ENCODE measurements around the gene ITPR1. TPM values are rescaled to one million over a fixed set of nuclear protein-coding genes. Genes with fewer than 3 reads are reported as not detected.

Gene ITPR1
- total and polyA plus RNA-seq, 2 of the 4 experiments (the other 2 are of a cell fraction) = 1.8 to 5.7 TPM

DNA sequence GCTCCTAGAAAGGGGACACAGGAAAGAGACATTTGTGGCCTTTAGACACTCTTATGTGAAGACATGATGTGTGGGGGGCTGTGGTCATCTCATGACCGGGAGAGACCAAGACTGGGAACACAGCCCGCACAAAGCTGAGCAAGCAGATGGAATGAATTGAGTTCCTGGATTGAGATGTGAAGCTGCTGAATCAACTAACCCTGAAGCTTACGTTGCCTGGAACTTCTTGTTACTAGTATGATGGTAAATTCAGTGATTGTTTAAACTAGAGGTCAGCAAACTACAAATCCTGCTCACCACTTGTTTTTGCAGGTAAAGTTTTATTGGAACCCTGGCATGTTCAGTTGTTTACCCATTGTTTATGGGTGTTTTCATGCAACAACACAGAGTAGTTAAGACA lies 402.7 kb downstream of the ITPR1 start:
- no peaks in the 10 kb centered on the region for H3K9me3 ChIP-seq (ENCODE audit: control insufficient read depth, insufficient read depth, low read length)
- H3K14ac ChIP-seq (replicated peaks; ENCODE audit: low read depth, low read length) = no peak overlapping the region
- dilution Hi-C loops (cut with HindIII; ENCODE audit: low sequenced_read_pairs, unreplicated experiment) (no loop called here), in situ Hi-C loops (cut with MboI; ENCODE audit: low sequenced_read_pairs) (no loop called here), intact Hi-C loops (cut with micrococcal nuclease) (no loop called here)
- H3K27ac ChIP-seq (ENCODE audit: insufficient read depth, low read length) = no peak overlapping the region
- H2AFZ ChIP-seq (replicated peaks; ENCODE audit: low read length, poor library complexity) = no peak overlapping the region
- no peak for TF ChIP-seq POLR2A (IDR thresholded peaks at IDR 0.05; ENCODE audit: low read depth, low read length)
- no peak for TF ChIP-seq CHD1 (IDR thresholded peaks at IDR 0.05; ENCODE audit: low read depth, low read length)
- TF ChIP-seq, protein P1, sequence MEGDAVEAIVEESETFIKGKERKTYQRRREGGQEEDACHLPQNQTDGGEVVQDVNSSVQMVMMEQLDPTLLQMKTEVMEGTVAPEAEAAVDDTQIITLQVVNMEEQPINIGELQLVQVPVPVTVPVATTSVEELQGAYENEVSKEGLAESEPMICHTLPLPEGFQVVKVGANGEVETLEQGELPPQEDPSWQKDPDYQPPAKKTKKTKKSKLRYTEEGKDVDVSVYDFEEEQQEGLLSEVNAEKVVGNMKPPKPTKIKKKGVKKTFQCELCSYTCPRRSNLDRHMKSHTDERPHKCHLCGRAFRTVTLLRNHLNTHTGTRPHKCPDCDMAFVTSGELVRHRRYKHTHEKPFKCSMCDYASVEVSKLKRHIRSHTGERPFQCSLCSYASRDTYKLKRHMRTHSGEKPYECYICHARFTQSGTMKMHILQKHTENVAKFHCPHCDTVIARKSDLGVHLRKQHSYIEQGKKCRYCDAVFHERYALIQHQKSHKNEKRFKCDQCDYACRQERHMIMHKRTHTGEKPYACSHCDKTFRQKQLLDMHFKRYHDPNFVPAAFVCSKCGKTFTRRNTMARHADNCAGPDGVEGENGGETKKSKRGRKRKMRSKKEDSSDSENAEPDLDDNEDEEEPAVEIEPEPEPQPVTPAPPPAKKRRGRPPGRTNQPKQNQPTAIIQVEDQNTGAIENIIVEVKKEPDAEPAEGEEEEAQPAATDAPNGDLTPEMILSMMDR (conservative IDR thresholded peaks at IDR 0.05; ENCODE audit: low read depth, low read length) = no peak
- no peak for TF ChIP-seq CEBPB (IDR thresholded peaks at IDR 0.05; ENCODE audit: low read depth, low read length)
- TF ChIP-seq RFX5 (IDR thresholded peaks at IDR 0.05; ENCODE audit: low read depth, low read length) = no peak
- no peak for TF ChIP-seq NFE2L2 (IDR thresholded peaks at IDR 0.05; ENCODE audit: low read depth, low read length)
- no peak for TF ChIP-seq RAD21 (IDR thresholded peaks at IDR 0.05; ENCODE audit: low read length)
- TF ChIP-seq FOS (IDR thresholded peaks at IDR 0.05; ENCODE audit: low read depth, low read length) = no peak
- no peak for TF ChIP-seq BHLHE40 (IDR thresholded peaks at IDR 0.05; ENCODE audit: low read depth, low read length)
- no peak for TF ChIP-seq SMC3 (IDR thresholded peaks at IDR 0.05; ENCODE audit: low read depth, low read length)
- TF ChIP-seq RCOR1 (IDR thresholded peaks at IDR 0.05; ENCODE audit: insufficient replicate concordance, low read length) = no peak
- TF ChIP-seq MAFK (IDR thresholded peaks at IDR 0.05; ENCODE audit: low read depth, low read length) = no peak
- TF ChIP-seq MAZ (IDR thresholded peaks at IDR 0.05; ENCODE audit: borderline replicate concordance, low read depth, low read length) = no peak
- TF ChIP-seq, protein P2, sequence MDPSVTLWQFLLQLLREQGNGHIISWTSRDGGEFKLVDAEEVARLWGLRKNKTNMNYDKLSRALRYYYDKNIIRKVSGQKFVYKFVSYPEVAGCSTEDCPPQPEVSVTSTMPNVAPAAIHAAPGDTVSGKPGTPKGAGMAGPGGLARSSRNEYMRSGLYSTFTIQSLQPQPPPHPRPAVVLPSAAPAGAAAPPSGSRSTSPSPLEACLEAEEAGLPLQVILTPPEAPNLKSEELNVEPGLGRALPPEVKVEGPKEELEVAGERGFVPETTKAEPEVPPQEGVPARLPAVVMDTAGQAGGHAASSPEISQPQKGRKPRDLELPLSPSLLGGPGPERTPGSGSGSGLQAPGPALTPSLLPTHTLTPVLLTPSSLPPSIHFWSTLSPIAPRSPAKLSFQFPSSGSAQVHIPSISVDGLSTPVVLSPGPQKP (IDR thresholded peaks at IDR 0.05; ENCODE audit: borderline replicate concordance, low read depth, low read length) = no peak
- TF ChIP-seq MXI1 (IDR thresholded peaks at IDR 0.05; ENCODE audit: borderline replicate concordance, low read depth, low read length) = no peak
- TF ChIP-seq, protein P3, sequence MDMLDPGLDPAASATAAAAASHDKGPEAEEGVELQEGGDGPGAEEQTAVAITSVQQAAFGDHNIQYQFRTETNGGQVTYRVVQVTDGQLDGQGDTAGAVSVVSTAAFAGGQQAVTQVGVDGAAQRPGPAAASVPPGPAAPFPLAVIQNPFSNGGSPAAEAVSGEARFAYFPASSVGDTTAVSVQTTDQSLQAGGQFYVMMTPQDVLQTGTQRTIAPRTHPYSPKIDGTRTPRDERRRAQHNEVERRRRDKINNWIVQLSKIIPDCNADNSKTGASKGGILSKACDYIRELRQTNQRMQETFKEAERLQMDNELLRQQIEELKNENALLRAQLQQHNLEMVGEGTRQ (IDR thresholded peaks at IDR 0.05; ENCODE audit: low read depth, low read length) = no peak
- DNase-seq = peak; percentile 10
- H4K20me1 ChIP-seq (ENCODE audit: insufficient read depth, low read length) = no peaks in the 10 kb centered on the region
- no peaks in the 10 kb centered on the region for H3K9me1 ChIP-seq (ENCODE audit: insufficient read depth, low read length)
- no peak overlapping the region for H3K4me2 ChIP-seq (ENCODE audit: low read depth, low read length)
- ATAC-seq (ENCODE audit: low read depth) = no peak
- no peak overlapping the region for H3K4ac ChIP-seq (ENCODE audit: low read depth, low read length)
- no peak overlapping the region for H4K91ac ChIP-seq (ENCODE audit: insufficient read depth, low read depth, low read length)
- no peak overlapping the region for H4K8ac ChIP-seq (ENCODE audit: low read depth in 2 of 2, low read length in 2 of 2)
- 80% methylated on average over 1 of the region's 3 CpGs; no CpG with 5 or more reads in 1 of the 2 experiments for WGBS, 2 experiments (ENCODE audit: extremely low coverage in 2 of 2, insufficient read length in 1 of 2)
- H3K9ac ChIP-seq (ENCODE audit: low read depth, low read length) = no peak overlapping the region
- no peak overlapping the region for H3K18ac ChIP-seq (ENCODE audit: low read depth, low read length)
- no peak overlapping the region for H4K5ac ChIP-seq (ENCODE audit: low read depth, low read length)
- no peak overlapping the region for H2AK9ac ChIP-seq (replicated peaks; ENCODE audit: low read depth, low read length, poor library complexity)
- H3K56ac ChIP-seq (ENCODE audit: extremely low read depth, insufficient read depth, low read length) = no peak overlapping the region
- H2AK5ac ChIP-seq (ENCODE audit: low read depth, low read length) = no peak overlapping the region
- CTCF ChIA-PET = interaction anchor here (0.7 kb wide), 1 partner anchor 282 kb away, joined by 3 read pairs; no protein-coding TSS in a partner anchor
- no peaks in the 10 kb centered on the region for H3K79me1 ChIP-seq (ENCODE audit: low read depth in 1 of 2, low read length in 2 of 2)
- no TSS peak for BruUV-seq (replicated peaks)
- no peaks in the 10 kb centered on the region for H3K36me3 ChIP-seq (ENCODE audit: control insufficient read depth, insufficient read depth, low read length)
- H2BK120ac ChIP-seq (ENCODE audit: low read depth, low read length) = no peak overlapping the region
- 0 out of 2 replicates have a peak, but pooled peaks cover 3% of the 10 kb centered on the region for H3K4me1 ChIP-seq (ENCODE audit: control insufficient read depth, insufficient read depth, low read length)
- no peak overlapping the region for H2BK20ac ChIP-seq (ENCODE audit: low read depth, low read length)
- H3K4me3 ChIP-seq (ENCODE audit: insufficient read depth, low read depth, low read length) = no peak overlapping the region
- H2BK15ac ChIP-seq (ENCODE audit: low read depth, low read length) = no peak overlapping the region
- no peak overlapping the region for H3K23ac ChIP-seq (ENCODE audit: low read depth, low read length)
- POLR2A ChIA-PET (ENCODE audit: unreplicated experiment) = no interaction called here
- H3K27me3 ChIP-seq (ENCODE audit: control insufficient read depth, insufficient read depth, low read length) = peaks cover 4% of the 10 kb centered on the region; the same call in 1 of the 2 replicates
- H2BK5ac ChIP-seq (ENCODE audit: low read depth, low read length, poor library complexity, severe bottlenecking) = no peak overlapping the region
